HG02798 (cell line): Measurements from ENCODE around the gene NID2.

ENCODE experiments used
- ATAC-seq: cut with Tn5 transposase; IDR thresholded peaks from one replicate; pipeline ENCODE4 v1.9.1; 2021; ENCODE audit warnings: mild to moderate bottlenecking; ENCODE audit not compliant: unreplicated experiment, poor library complexity

Gene NID2

DNA sequence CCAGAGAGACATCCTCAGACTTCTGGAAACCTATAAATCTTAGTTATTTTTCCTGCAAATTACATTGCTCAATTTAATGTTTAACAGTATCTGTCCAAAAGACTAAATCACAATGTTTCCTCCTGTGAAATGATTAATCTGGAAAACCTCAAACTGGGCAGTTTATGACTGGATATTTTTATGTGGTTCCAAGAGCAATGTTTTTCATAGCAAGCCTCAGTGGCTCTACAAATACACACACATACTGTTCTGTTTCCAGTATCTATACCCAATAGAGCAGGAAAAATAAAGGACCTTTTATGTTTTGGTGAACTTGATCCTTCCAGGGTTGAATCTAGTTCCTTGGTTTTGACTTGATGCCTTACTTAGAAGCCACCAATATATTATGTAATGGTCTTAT lies 9.2 kb downstream of the NID2 start:
- ATAC-seq = no peak

DNA sequence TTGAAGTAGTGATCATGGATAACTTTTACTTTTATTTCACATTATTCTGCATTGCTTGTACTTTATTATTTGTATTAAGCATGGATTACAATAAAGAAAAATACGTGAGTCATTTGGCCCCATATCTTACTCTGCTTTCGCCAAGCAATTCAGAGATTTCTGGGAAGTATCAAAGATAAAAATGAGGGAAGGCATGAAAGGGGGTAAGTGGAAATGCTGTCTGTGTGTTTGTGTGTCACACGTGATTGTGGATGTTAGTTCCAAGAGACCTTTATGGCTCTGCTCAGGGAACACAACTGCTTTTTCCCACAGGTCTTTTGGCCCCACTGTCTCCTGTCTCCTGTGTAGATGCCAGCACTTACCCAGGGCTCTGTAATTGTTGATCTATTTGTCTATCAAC lies 10.5 kb downstream of the NID2 start:
- no peak for ATAC-seq

DNA sequence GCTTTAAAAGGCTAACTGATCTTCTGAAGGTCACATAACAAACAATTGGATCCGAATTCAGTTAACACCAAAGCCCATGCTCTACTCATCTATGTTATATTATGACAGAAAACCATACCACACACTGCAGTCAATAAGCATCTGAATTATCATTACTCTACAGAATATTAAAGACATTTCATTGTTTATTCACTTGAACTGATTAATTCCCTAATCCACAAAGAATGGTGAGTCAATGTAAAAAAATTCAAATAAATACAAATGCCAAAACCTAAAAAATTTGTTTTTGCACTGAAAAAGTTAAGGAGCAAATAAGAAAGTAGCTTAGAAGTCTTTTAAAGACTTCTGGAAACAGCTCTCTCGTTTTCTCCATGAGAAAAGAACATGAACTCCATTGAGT lies 13.7 kb downstream of the NID2 start:
- ATAC-seq = no peak

DNA sequence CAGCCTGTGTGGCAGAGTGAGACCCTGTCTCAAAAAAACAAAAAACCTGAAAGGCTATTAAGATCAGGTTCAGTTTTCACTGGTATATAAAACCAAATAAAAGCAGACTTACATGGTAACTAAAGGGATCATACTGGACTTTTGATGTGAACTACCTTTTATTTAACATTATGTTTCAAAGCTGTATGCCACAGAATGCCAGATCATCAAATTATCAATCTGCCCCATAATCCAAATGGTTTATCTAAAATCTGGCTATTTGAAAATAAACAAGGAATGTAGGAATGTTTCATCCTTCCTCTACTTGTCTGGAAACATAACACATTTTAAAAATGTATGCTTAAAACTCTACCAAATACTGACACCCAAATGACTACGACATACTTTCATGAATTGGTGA lies 14.2 kb downstream of the NID2 start:
- ATAC-seq = no peak

DNA sequence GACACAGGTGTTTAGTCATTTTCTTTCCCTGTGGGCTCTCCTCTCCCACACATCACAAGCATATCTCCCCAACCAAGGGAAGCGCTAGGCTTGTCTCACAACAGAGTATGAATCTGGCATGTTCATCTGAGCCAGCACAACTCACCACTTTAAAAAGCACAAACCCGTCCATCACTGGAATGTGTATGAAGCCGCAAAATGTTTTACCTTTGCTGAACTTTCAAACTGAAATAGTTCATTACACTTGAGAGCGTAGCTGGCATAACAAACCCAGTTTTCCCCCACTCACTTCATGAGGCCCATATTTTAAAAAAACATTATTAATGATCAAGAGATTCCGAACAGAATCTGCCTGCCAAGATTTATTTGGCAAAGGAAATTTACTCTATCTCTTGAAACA lies 15.8 kb downstream of the NID2 start:
- no peak for ATAC-seq

DNA sequence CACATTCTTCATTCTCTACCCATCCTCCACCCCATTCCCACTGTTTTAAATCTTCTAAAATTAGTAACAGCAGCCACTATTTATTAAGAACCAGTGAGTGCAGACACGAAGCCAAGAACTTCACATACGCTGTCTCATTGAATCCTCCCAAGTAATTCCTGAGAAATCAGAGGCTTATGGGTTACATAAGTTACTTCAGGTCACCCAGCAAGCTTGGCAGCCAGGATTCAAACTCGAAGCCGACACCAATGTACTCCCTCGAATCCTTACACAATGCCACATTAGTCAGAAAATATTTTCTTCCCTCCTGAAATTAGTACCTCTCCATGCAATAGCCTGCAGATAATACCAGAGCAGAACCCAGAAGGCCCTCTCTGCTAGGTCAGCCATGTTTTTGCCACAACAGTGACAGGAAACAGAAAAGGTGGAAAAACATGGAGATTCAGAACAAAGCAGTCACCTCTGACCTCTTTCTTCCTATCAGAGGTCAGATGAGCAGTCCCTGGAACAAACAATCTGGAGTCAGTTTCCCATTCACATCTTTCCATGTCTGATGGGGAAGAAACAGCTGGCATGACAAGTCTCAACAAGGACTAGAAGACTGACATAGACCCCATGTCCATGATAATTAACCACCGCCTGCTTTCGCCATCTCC lies 16.4 kb downstream of the NID2 start:
- no peak for ATAC-seq

DNA sequence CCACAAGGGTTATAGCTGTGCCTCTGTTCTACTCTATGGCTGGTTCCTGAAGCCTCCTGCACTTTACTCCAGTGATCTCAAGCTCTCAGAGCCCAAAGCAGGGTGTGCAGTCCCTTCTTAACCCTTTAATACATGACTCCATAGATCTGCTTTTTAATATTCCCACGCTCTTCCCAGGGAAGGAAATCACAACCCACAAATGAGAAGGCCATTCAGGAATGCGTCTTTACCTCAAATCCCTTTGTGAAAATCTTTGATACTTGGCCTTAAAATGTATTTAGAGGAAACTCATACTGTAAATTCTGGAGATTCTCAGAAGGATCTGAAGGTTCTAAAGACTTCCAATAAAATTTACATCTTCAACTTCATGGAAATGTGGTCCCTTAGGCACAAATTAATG lies 17.0 kb downstream of the NID2 start:
- no peak for ATAC-seq

DNA sequence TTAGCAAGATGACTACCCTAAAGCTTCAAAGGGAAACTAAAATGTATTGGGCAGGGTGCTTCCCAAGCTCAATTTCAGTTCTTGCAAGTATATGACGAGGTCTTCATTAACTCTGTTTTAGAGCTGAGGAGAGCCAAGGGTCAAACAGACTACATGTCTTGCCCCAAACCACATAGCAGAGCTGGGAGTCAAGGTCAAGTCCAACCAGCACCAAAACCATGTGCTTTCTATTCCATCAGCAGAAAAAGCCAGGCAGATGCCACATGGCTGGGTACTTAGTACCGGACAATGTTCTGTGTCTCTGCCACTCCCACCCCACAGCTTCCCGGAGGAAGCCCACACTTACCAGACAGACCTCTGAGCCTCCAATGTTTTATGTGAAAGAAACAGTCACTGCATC lies 17.6 kb downstream of the NID2 start:
- no peak for ATAC-seq

DNA sequence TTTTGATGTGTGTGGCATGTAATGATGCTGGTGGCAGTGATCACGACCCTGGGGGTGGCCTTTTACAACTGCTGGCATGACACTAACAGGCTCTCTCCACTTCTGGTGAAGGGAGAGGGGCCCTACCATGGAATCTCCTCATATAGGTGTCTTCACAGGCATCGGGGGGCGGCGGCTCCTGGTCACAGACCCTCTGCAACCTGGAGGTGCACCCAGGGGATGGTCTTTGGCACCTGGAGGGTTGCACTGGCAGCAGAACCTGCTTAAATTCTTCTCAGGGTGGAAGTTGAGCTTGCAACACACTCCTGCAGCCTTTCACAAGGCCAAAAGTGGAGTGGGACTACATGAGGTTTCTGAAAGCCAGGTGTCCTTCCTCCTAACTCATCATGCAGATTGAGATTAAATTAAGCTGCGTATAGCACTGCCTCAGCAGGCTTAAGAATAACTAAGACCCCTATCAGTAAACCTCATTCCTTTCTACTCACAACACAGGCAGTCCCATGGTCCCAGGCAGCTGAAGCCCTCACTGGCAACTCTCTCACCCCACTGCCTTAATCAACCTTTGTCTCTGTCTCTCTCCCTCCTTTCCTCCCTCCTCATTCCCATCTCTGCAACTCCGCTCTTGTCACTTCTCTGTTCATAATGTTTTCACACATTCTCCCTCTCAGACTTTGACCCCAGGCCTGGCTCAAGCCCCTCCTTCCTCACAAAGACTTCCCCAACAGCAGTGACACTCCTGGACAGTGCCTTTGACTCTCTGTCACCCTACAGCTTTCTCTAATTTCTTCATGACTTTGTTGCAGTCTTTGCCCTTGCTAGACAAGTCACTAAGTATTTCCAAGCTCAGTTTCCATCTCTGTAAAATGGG lies 18.9 kb downstream of the NID2 start:
- ATAC-seq = no peak

DNA sequence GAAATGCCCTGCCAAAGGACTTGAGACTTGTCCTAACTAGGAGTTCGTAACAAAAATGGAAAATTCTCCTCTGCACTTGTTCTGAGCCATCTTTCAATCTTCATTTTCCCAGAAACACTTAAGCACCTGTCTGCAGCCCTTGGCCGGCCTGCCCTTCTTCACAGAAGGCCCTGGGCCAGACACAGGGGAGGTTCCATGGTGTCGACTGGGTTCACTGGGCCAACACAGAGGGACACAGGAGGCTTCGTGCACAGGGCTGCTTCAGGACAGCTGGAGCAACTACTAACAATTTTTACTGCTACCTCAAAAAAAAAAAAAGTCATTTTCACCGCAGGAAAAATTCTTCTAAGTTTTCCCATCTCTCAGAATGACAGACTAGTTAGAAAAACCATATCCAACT lies 19.6 kb downstream of the NID2 start:
- no peak for ATAC-seq

DNA sequence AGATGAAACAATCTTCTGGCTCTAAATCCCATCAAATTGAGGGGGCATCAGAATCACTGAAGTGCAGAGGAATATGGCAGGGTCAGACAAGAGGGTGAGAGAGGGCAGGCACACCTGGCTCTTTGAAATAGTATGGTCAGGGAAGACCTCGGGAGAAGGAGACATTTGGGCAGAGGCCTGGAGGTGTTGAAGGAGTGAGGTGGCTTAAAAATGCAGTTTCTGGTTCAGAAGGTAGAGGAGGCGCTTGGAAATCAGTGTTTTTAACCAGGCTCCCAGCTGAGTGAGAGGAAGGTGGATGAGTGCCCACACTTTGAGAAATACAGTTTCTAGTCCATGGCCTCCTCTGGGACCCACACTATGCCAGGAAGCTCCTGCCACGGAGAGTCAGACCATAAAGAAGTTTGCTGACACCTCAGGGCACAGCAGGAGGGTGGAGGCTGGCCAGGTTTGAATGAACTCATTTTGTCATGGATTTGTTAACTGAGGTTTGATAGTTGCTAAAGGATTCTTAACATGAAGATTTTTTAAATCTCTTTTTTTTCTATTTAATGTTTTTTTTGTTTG lies 20.1 kb downstream of the NID2 start:
- no peak for ATAC-seq

DNA sequence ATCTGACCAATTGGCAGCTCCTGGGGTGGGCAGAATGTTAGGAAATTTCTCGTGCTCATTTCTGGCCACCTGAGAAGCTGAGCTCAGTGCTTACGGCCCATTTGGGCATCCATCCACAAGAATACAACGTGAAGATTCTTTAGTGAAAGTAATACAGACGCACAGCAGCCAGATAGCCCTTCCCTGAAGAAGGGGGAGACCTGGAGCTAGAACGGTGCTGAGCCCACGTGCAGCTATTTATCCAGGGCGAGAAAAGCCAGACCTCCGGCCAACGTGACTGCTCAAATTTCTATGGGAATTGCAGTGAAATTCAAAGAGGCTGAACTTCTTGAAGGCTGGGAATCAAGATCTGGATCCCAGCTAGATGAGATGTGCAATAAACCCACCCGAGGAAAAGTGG lies 20.7 kb downstream of the NID2 start:
- ATAC-seq = no peak

DNA sequence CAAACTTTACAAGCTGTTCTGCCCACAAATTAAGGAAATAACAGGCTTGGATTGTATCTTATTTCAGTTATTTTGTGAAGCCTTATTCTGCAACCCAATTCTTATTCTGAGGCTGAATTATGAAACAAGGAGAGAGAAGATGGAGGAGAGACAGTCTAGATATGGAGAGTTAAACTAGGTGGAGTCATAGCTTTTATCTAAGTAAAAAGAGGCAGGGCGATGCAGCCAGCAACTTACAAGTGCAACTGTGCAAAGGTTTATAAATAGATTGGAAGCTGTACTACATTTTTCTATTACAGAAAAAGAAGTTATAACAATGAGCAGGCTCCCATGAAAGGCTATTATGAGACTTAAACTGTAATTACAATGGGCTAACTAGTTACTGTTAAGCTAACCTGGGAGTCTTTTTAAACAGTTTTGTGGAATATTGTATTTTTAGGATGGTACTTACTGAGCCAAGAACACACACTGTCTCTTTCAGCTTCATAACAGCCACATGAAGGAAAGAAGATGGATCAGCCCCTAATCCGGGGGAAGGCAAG lies 22.4 kb downstream of the NID2 start:
- ATAC-seq = no peak

DNA sequence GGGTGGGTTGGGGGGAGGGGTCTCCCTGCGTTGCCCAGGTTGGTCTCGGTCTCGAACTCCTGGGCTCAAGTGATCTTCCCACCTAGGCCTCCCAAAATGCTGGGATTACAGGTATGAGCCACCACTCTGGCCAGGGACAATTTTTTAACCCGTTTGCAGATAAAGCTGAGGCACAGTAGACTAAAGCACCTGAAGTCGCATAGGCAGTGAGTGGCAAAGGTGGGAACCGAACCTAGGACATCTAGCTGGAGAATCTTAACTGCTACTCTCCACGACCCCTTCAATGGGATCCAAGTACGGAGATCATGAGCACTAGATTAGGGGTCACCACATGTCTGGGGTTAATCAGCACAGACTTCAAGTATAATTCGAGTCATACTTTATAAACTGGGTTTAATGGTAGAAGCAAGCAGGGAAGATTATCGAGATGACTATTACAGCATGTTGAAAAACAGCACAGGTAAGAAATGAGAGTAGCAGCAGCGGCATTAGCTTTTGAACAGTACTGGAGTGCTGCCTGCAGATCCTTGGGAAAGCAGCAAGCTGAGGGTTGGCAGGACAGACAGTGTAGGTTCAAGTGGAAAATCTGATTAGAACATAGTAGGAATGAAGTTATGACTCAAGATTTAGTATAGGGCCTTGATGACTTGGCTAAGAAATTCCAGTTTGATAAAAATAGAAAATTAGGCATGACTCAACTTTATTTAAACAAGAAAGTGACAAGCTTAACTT lies 23.9 kb downstream of the NID2 start:
- ATAC-seq = no peak

DNA sequence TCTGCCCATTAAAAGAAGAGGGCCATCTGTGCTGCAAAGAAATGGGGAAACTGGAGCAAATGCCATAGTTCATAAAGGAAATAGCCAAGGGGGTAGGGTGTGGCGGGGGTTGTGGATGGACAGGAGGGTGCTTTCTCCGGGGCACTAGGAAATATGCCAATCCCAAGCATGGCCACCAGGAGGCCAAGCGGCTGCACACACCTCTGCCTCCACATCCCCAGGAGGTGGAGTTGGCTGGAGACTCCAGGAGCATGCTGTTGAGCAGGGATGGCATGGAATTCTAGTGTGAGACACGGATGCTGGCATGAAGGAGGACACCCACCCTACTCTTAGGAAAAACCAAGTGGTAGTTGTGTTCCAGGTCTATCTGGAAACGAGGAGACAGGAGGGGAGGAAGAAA lies 25.2 kb downstream of the NID2 start:
- ATAC-seq = no peak

DNA sequence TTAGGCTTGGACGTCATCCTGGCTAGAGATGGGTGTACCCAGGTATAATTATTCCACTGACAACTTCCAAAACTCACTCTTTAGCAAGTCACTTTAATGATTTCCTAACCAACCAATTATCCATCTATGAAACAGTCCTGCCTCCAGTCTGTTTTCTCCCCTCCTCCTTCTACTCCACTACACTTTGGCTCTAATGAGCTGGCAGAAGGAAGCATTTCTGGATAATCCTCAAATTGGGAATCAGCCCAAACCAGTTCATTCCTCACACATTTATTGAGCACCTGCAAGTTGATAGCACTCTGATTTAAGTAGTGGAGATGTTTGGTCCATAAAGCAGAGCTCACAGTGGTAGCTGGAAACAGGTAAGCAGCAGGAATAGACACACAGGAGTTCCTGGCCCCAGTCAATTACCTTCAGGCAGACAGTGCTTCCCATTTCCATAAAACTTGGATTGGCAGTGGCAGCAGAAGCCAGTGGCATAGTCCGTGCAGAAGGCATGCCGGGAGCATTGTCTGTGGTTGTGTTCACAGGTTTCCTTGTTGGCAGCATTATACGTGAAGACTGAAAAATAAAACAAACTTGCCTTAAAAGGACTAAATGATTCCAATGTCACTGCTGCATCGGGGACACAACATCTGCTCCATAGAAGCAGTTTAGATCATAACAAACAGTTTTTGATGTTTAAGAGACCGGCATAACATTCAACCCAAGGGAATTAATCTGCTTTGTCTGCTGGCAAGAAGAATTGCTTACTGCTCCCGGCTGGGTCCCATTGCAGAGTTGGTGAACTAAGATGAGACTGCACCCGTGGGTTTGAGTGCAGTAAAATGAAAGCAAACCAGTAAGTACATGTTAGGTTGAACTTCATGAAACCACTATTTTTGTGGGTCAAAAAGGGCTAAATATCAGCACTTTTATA lies 26.2 kb downstream of the NID2 start:
- ATAC-seq = no peak

DNA sequence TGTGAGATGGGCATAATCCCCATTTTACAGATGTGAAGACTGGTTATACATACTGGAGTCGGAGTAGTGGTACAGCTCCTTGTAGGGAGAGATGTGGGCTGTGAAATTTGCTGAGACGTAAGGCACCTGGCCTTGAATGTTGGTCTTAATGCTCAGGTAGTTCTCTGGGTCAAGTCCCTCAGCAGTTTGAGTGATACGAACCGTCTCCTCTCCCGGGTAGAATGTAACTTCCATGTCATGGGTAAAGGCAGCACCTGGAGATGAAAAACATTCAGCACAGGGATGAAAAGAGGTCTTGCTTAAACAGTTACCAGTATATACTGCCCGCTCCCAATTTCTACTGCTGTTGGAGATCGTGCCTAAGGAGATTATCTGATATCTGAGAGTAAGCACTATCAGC lies 28.3 kb downstream of the NID2 start:
- no peak for ATAC-seq

DNA sequence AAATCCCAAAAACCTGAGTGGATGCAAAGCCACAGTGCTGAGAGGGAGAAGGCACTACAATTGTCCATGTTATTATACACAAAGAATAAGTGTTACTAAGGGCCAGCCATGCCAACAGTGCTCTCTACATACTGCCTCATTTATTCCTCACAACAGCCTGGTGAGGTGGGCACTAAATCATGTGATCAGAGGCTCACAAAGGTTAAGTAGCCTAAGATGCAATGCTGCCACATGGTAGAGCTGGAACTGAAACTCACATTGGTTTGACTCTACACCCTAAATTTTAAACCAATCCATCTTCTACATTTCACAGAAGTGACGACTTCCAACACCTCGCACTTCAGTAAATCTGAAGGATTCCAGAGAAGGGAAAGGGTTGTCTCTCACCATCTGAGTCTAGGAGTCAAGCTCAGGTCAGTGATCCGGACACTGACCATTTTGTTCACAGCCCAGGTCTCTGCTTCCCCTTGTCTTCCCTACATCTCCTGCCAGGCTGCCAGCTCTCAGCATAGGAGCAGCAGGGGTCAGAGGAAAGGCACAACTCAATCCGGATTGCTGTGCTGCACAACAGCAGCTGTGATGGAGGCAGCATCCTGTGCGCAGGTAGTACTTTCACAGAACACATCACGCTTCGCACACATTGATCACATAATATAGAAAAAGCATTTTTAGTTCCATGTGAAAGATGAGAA lies 29.6 kb downstream of the NID2 start:
- no peak for ATAC-seq

DNA sequence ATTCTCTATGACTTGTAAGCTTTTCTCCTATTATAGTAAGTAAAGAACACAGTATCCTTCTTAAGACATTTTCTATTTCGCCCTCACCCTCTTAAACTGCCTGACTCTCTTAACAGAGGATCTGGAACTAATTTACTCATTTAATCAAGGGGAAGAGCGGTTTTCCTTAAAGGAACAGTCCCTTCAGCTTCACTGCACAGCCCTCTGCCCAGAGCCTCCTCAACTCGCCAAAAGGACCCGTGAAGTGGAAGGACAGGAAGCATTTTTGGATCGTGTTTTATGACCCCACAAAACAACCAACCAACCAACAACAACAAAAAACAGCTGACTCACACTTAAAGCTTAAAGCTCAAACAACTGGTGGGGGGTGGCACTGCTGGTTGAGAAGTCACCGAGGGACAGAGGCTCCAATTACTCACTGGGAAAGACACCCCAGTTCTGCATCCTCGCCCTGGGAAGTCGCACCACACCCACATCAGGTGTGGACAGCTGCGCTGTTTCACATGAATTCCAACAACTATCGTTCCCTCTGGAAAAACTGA lies 35.7 kb downstream of the NID2 start:
- ATAC-seq = no peak
